ENCODE results near the gene MID1.

GRCh38 chrX:10629905-10630304 lies 9.5 kb upstream of the MID1 start:
- TF ChIP-seq CTCF (IDR thresholded peaks at IDR 0.05) (no peak), CEBPB (IDR thresholded peaks at IDR 0.05) (no peak), TP53 (CRISPR knock-in tag; IDR thresholded peaks at IDR 0.05) (no peak), RCOR1 (IDR thresholded peaks at IDR 0.05; ENCODE audit: low read depth, low read length) (no peak), BHLHE40 (IDR thresholded peaks at IDR 0.05; ENCODE audit: low read depth, low read length) (no peak), PBX3 (IDR thresholded peaks at IDR 0.05) (no peak), HOXA7 (CRISPR knock-in tag; IDR thresholded peaks at IDR 0.05) (no peak), RNF2 (IDR thresholded peaks at IDR 0.05; ENCODE audit: borderline replicate concordance, low read depth) (no peak), RAD21 (conservative IDR thresholded peaks at IDR 0.05 in 1 of 2, IDR thresholded peaks at IDR 0.05 in 1 of 2) (no peak), MYC (IDR thresholded peaks at IDR 0.05; ENCODE audit: borderline replicate concordance, low read length) (no peak), MAX (IDR thresholded peaks at IDR 0.05) (no peak), KDM1A (IDR thresholded peaks at IDR 0.05; ENCODE audit: low read depth) (no peak), CHD2 (IDR thresholded peaks at IDR 0.05; ENCODE audit: low read length, partially characterized antibody) (no peak)
